ENCODE measurements around the gene RAI1.

RAI1 gene

DNA sequence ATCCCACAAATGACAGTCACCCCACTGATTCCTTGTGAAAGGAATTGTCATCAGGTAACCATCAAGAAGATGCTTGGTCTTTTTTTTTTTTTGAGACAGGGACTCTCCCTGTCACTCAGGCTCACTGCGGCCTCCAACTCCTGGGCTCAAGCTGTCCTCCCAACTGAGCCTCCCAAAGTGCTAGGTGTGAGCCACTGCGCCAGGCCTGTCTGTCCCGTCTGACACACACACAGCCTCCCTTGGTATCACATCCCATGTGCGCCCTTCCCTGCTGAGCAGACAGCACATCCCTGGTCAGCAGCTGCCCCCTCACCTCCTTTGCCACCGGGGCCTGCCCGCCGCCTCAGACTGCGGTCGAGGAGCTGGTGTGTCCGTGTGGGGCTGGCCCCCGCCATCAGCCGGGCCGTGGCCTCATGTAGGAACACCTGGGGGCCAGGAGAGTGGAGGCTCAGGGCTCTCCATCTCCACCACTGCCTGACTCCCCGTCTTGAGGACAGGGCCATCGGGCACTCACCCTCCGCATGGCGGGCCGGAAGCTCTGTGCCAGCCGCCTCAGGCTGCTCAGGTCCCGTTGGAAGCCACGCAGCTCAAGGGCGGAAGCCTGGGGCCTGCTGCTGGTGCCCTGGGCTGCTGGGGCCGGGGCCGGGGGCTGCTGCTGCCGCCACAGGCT, 131.9 kb downstream of the RAI1 start:
- no peak for DNase-seq (ENCODE audit: low read depth in 2 of 2, low spot score in 1 of 2)

DNA sequence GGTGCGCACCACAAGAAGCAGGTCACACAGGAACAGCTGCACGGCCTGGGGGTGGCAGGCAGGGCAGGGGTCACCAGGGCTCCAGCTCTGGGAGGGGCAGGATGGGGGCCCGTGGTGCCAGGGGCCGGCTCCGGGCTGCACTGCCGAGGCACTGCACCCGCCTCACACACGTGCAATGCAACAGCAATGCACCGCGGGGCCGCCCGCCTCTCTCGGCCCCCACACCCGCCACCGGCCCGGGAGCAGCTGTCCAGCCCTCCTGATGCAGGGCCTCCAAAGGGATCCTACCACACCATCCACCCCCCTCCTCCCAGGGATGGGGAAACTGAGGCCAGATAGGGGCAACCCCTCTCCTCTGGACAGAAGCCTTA, 132.5 kb downstream of the RAI1 start:
- DNase-seq (ENCODE audit: low read depth in 2 of 2, low spot score in 1 of 2) = no peak

DNA sequence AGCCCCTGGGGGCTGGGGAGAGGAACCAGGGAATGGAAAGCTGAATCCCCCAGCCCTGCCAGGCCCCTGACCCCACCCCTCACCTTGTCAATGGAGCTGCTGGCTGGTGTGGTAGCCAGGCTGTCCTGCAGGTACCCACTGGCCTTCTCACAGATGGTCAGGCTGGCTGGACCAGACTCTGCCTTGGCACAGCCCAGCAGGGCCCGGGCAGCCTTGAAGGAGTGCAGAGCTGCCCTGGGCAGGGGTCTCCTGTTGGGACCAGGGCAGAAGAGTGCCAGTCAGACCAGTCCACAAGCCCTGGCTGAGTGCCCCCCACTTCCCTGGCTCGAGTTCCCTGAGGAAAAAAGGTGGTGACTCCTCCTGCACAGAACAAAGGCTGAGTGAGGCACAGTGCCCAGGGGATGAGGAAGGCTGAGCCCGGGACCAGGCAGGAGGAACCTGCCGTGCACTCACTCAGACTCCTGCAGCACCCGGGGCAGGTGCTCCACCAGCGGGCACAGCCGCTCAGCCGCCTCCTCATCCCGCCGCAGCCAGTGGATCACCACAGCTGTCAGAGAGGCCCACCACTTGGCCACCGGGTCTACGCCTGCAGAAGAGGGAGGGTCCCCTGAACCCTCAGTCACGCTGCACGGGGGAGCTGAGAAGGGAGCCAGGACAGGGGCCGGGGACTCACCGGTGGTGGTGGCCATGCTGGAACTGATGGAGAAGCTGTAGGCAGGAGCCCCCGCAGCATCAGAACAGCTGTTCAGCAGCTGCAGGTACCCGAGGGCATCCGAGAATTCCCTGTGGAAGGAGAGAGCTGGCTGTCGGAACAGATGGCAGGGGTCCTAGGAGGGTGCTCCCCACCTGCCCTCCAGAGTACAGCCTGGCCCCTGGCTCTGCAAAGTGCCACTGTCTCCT, 133.2 kb downstream of the RAI1 start:
- no peak for DNase-seq (ENCODE audit: low read depth in 2 of 2, low spot score in 1 of 2)

DNA sequence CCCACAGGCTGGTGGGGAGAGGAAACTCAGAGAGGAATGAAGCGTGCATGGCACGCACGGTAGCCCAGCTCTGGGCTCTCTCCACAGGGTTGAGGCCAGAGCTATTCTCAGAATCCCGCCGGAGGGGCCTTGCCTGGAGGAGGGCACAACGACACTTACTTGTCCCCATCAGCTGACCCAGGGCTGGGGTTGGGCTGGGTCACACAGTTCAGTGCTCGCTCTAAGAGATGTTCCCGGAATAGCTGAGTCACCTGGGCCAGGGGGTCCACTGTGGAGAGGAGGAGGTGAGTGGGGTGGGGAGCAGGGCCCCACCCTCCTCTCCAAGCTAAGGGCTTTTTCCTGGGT, 133.8 kb downstream of the RAI1 start:
- no peak for DNase-seq (ENCODE audit: low read depth in 2 of 2, low spot score in 1 of 2)

DNA sequence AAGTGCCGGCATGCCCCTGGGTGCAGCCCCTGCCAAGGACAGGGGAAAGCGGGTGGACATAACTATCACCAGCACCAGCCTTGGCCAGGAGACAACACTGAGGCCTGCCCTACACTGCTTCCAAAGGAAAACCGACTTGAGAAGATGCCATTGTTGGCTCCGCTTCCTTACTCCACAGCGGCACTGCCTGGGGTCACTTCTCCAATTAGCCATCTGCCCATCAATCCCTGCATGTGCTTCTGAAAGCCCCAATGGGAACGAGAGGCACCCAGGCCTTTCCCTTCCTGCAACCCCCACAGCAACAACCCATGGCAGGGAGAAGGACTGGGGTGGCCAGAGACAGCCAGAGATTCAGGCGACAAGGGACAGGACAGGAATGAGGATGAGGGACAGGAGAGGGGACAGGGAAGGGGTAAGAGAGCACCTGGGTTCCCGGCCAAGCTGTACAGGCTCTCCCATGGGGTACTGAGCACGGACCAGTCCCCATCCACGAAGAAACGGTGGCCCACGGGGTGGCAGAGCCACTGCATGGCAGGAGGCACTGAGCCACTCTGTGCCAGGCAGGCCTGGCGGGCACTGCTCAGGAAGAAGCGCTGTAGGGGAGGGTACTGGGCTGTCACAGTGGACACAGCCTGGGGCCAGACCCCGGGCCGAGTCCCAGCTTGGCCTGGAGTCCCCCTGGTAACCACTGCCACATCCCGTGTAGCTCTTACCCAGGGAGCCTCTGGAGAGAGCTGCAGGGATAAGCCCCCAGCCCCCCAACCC, 134.4 kb downstream of the RAI1 start:
- no peak for DNase-seq (ENCODE audit: low read depth in 2 of 2, low spot score in 1 of 2)

DNA sequence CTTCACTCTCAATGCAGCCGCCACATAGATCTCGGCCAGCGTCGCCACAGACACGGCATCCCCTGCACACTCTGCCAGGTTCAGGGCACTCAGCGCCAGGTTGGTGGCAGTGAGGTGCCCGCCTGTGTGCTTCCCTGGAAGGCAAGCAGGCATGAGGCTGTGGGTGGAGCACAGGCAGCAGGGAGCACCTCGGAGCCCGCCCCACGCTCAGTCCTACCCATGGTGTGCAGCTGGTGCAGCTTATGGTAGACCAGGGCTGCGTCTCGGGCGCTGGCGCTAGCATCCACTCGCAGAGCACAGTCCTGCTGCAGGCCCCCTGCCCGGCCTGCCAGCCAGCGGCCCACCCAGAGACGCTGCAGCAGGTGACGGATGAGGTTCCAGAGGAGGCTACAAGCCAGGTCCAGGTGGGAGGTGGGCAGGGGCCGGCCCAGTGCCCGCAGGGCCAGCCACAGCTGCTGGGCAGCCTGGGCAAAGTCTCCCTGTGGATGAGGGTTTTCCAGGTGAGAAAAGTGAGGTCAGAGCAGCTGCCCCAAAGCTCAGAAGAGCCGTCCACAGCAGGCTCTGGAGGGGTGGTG, 135.1 kb downstream of the RAI1 start:
- no peak for DNase-seq (ENCODE audit: low read depth in 2 of 2, low spot score in 1 of 2)

DNA sequence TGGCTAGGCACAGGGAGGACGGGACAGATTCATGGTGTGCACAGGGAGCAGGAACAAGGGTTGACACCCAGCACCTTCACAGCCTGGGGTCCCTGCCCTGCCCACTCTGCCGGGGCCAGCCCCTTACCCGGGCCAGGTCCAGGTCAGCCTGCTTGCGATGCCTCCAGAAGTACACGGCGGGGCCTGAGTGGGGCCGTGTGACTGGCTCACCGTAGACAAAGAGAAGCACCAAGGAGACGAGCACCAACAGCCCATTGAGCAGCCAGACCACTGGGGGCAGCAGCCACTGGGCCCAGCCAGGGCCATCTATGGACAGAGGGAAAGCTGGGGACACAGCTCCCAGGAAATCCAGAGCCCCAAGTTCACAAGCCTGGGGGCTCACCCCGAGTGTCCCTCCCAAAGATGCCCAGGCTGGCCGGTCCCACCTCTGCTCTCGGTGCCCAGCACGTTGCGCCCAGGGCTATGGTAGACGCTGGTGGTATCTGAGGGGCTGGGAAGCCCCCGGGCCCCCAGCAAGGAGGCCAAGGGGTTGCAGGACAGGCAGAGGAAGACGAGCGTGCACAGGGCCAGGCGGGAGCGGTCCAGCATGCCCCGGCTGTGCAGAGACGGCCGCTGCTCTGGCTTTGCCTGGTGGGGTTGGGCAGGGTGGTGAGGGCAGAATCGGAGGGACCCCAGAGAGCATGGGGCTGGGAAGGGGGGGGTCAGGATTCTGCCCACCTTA, 135.7 kb downstream of the RAI1 start:
- DNase-seq (ENCODE audit: low read depth in 2 of 2, low spot score in 1 of 2) = no peak

DNA sequence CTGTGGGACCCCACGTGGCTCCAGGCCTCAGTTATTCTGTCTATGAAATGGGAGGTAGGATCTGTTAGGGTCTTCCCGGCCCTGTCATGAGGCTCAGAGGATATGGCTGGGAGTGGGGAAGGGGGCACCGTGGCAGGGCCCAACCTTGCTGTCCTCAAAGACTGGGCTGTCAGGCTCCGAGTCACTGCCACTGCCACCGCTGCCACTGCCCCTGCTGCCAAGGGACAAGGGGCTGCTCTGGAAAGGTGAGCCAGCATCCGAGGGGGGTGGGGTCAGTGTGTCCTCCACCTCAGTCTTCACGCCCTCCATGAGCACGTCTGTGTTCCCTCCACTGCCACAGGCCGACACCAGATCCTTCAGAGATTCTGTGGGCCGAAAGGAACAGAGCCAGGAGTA, 136.3 kb downstream of the RAI1 start:
- no peak for DNase-seq (ENCODE audit: low read depth in 2 of 2, low spot score in 1 of 2)

DNA sequence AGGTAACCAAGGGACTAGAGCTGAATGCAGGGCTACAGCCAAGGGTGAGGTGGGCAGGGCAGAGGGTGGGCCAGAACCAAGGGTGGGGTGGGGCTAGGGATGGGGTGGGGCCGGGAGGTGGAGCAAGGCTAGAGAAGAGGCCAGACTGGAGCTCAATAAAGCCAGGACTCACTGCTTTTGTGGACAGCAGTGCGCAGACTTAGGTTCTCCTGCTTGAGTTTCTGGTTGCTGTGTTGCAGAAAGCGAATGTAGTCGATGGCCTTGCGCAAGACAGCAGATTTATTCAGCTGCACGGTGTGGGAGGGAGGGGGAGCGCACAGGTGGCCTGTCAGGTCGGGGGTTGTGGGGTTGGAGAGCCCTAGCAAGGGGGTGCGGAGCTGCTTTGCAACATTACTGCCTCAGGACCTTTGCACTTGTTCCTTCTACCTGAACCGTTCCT, 136.8 kb downstream of the RAI1 start:
- no peak for DNase-seq (ENCODE audit: low read depth in 2 of 2, low spot score in 1 of 2)

DNA sequence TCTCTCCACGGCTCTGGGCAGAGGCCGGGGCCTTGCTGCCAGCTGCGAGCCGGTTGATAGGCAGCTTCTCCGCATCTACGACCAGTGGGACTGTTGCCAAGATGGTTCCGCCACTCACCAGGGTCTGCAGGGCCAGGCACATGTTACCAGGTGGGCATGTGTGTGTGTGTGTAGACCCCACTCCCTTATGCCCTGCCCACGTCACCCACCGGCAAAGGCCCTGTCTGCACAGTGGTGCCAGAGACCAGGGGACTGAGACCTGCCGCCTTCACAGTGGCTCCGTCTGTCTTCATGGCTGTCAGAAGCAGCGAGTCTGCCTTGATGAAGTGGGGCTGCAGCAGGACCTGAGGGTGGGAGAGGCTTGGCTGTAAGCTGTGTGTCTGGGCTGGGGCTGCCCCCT, 137.9 kb downstream of the RAI1 start:
- no peak for DNase-seq (ENCODE audit: low read depth in 2 of 2, low spot score in 1 of 2)

DNA sequence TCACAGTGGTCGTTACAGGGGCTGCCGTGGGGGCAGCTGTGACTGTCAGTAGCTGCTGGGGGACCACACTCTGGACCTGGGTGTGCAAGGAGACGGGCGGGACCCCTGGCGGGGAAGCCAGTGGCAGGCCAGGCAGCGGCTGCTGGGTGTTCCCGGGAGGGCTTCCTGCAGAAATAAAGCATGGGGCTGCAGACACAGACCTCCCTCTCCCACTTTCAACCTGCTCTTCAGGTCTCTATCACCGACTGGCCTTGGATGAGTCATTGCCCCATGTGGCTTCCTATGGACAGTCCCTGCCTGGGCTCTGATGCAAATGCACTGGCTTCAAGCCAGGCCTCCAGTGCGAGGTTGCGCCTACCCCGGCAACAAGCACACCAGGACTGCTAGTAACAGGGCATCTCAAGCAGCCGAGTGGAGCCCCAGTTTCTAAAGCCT, 138.3 kb downstream of the RAI1 start:
- DNase-seq (ENCODE audit: low read depth in 2 of 2, low spot score in 1 of 2) = peak in 1 of 2 donors; percentile 36

DNA sequence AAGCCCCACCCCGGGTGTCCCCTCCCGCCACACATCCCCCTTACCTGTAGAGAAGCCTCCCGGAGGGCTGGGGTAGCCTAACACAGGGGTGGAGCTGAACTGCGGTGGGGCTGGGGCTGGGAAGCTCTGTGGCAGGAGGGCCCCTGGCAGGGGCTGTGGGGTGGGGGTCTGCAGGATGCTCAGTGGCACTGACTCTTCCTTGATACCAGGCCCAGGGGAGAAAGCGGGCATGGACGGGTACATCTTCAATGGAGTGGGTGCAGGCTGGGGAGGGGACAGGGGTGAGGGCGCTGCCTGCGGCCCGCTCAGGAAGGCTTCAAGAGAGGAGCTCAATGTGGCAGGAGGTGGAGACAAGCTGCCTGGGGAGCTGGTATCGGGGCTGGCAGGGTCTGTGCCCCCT, 138.8 kb downstream of the RAI1 start:
- no peak for DNase-seq (ENCODE audit: low read depth in 2 of 2, low spot score in 1 of 2)

DNA sequence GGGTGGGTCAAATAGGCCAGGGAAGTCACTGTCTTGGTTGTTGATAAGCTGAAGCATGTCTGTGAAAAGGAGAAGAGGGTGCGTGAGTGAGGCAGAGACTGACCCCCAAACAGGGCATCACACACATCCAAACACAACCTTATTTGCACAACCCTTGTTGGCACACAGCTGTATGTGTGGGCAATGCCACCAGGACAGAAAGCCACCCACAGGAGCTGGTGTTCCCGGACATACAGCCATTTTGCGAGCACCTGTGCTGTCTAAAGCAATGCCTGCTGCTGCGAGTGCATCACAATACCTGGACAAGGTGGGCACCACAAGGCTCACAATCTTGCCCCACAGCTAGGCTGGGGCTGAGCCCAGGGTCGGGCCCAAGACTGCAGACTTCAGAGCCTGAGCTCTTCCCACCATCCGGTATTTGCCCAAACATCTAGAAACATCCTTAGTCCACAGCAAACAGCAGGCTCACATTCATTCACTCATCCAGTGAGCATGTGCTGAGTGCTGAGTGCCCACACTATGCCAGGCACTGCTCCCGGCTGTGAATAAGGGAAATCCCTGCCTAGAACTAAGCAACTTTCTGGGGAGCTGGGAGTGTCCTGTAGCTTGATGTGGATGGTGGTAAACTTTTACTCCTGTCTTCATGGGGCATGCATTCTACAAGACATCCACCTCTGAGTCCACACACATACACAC, 139.4 kb downstream of the RAI1 start:
- no peak for DNase-seq (ENCODE audit: low read depth in 2 of 2, low spot score in 1 of 2)

DNA sequence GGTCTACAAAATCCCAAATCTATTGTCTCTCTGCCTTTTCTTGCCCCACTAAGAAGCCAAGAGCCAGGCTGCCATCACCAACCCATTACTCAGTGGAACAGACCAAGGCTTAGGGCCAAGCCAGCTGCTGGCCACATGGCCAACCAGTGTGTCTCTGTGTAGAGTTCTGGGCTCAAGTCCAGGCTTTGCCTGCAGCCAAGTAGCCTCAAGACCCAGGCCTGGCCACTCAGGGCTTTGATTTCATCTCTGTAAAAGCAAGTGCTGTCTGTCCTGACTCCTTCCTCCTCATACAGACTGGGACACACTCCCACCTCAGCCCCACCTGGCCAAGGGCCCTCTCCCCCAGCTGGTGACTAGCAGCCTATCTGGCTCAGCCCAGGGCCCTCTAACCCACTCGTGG, 140.9 kb downstream of the RAI1 start:
- DNase-seq (ENCODE audit: low read depth in 2 of 2, low spot score in 1 of 2) = no peak

DNA sequence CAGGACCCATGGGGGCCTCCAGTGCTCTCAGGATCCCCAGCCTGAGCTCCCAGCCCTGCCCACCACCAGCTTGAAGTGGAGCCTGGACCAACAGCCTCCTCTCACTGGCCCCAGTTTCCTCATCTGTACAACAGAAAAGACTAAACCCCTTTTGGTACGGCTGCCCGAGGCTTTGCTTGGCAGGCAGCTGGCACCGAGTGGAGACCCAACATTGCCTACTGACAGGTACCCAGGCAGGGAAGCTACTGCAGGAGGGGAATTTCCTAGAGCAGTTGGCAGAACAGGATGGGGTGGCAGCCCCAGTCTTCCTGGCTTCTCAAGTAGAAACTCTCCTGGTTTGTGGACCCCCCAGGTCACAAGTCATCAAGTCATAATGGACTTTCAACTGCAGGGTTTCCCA, 141.4 kb downstream of the RAI1 start:
- no peak for DNase-seq (ENCODE audit: low read depth in 2 of 2, low spot score in 1 of 2)

DNA sequence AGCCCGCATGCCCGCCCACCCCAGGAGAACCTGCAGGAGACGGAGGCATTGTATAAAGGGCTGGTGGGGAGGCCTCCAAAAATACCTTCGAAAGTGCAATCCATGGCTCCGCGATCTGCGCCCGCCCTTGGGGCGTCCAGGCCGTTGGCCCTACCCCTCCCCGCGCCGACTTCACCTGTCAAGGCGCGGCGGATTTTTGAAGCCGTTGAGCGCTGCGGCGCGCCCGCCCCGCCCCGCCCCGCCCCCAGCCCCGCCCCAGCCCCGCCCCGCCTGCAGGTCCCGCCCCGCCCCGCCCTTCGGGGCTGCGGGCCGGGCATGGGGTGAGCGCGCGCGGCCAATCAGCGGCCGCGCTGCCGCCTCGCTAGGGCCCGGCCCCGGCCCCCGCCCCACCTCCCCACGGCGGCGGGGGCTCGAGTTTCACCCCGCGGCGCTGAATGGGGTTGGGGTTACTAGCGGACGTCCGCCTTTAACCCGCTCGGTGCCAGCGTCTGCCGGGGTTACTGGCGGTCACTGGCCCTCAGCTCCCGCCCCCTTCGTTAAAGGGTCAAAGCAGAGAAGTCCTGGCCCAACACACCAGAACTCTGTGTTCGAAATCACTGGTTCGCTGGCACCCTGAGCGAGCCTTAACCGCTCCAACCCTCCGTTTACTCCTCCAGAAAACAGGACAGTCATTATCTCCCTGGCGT, 142.3 kb downstream of the RAI1 start:
- peak in 1 of 2 donors; percentile 40 for DNase-seq (ENCODE audit: low read depth in 2 of 2, low spot score in 1 of 2)

DNA sequence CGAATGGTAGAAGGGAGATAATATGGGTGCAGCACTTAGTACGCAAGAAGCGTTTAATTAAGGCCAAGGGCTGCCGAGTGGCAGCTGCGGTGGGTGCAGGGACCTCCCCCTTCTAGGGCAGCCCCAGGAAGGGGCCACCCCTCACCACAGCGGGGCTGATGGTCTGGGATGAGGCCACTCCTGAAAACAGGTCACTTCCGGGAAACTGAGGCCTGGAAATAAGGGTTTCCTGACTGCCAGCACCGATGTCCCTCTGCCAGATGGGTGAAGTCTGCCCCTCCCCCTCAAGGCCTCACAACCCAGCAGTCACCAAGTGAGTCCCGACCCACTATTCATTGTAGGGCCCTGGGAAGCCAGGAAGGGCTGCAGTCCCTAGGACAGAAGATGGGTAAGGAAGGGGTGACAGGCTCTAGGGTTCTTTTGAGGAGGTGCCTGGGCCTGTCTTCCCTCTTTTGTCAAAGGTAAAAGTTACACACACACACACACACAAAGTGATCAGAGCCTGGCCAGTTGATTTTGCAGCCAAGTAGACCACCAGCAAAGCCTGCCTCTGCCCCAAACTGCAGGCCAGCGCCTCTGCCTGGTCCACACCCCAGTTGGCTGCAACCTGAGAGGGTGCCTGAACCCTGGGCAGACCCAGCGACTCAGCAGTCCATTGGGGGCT, 143.0 kb downstream of the RAI1 start:
- DNase-seq (ENCODE audit: low read depth in 2 of 2, low spot score in 1 of 2) = no peak

DNA sequence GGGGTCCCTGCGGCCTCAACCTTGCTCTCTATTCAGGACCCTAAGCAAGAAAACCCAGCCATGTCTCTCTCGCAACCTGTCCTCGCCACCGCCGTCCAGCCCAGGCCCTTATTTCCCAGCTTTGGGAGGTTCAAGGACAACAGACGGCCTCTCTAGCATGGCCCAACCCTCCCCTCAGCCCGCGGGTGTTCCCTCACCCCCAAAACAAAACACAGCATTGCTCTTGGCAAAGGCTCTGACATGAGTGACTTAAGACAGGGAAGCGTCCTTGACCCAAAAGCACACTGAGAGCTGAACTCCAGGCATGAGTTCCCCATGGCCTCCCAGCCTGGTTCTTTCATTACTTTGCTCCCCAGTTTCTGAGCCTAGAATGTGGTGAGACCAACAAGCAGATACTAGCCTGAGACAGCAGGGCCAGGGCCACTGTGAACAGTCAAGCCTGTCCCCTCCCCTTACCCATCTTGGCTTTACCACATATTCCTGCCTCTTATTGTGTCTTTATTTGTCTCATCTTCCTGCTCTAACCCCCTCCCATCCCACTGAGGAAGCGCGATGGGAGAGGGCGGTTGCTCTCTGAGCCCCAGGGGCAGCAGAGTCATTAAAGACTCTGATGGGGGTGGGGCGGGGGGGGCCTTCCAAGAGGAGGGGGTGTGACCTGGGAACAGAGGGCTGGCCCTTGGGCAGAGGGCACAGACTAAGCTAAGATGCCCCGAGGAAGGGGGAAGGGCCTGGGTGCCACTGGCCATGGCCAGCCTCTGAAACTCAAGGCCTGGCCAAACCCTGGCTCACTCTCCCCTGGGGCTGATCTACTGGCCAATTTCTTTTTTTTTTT, 143.7 kb downstream of the RAI1 start:
- DNase-seq (ENCODE audit: low read depth in 2 of 2, low spot score in 1 of 2) = no peak
